PFSK-1 (cell line): ENCODE measurements around the gene SLC44A5.

ENCODE experiments used
- FOXP2 ChIP-seq: optimal IDR thresholded peaks from 2 replicates; pipeline ENCODE3; 2011; ENCODE audit warnings: borderline replicate concordance, control low read depth, inconsistent platforms; ENCODE audit not compliant: insufficient read depth; ENCODE audit errors: extremely low read length, extremely low read depth
- POLR2AphosphoS5 ChIP-seq: IDR thresholded peaks from 2 replicates; pipeline ENCODE4 v1.6.1; 2012; ENCODE audit warnings: low read depth, mild to moderate bottlenecking, control low read depth, low read length, moderate library complexity
- SIN3A ChIP-seq: IDR thresholded peaks from 2 replicates; pipeline ENCODE4 v1.6.1; 2012; ENCODE audit warnings: mild to moderate bottlenecking, low read length, moderate library complexity, borderline replicate concordance; ENCODE audit not compliant: insufficient read depth
- TAF1 ChIP-seq: IDR thresholded peaks from 2 replicates; pipeline ENCODE4 v1.6.1; 2012; ENCODE audit warnings: low read length, control low read depth, borderline replicate concordance; ENCODE audit not compliant: insufficient read depth
- TF ChIP-seq, protein P1 (sequence below), 2 experiments: IDR thresholded peaks; 2 replicates each; pipeline versions ENCODE4 v1.6.1 to v1.8.0; 2011 to 2012; ENCODE audit warnings: low read depth in 2 of 2, low read length in 2 of 2, control low read depth in 1 of 2, inconsistent platforms in 1 of 2, mild to moderate bottlenecking in 1 of 2, moderate library complexity in 1 of 2; ENCODE audit not compliant: insufficient read depth in 1 of 2

The SLC44A5 gene

DNA sequence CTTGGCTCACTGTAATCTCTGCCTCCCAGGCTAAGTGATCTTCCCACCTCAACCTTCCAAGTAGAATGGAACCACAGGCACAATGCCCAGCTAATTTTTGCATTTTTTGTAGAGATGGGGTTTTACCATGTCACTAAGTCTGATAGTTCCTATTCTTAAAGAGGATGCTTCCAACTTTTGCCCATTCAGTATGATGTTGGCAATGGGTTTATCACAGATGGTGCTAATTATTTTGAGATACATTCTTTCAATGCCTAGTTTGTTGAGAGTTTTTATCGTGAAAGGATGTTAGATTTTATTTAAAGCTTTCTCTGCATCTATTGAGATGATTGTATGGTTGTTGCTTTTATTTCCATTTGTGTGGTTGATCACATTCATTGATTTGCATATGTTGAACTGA is 103.9 kb downstream of the SLC44A5 start:
- TF ChIP-seq POLR2AphosphoS5: no peak
- no peak for TF ChIP-seq TAF1
- TF ChIP-seq FOXP2: no peak
- TF ChIP-seq, protein P1, sequence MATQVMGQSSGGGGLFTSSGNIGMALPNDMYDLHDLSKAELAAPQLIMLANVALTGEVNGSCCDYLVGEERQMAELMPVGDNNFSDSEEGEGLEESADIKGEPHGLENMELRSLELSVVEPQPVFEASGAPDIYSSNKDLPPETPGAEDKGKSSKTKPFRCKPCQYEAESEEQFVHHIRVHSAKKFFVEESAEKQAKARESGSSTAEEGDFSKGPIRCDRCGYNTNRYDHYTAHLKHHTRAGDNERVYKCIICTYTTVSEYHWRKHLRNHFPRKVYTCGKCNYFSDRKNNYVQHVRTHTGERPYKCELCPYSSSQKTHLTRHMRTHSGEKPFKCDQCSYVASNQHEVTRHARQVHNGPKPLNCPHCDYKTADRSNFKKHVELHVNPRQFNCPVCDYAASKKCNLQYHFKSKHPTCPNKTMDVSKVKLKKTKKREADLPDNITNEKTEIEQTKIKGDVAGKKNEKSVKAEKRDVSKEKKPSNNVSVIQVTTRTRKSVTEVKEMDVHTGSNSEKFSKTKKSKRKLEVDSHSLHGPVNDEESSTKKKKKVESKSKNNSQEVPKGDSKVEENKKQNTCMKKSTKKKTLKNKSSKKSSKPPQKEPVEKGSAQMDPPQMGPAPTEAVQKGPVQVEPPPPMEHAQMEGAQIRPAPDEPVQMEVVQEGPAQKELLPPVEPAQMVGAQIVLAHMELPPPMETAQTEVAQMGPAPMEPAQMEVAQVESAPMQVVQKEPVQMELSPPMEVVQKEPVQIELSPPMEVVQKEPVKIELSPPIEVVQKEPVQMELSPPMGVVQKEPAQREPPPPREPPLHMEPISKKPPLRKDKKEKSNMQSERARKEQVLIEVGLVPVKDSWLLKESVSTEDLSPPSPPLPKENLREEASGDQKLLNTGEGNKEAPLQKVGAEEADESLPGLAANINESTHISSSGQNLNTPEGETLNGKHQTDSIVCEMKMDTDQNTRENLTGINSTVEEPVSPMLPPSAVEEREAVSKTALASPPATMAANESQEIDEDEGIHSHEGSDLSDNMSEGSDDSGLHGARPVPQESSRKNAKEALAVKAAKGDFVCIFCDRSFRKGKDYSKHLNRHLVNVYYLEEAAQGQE (IDR thresholded peaks at IDR 0.05; ENCODE audit: insufficient read depth in 1 of 2, low read depth in 2 of 2, low read length in 2 of 2): no peak

- TF ChIP-seq, protein P1 (IDR thresholded peaks at IDR 0.05; ENCODE audit: insufficient read depth in 1 of 2, low read depth in 2 of 2, low read length in 2 of 2): no peak
- TF ChIP-seq TAF1: no peak
- no peak for TF ChIP-seq FOXP2
- no peak for TF ChIP-seq POLR2AphosphoS5
- TF ChIP-seq SIN3A: no peak
Observed at GRCh38 chr1:75503221-75503974, 107.5 kb downstream of the SLC44A5 start.

- TF ChIP-seq, protein P1 (IDR thresholded peaks at IDR 0.05; ENCODE audit: insufficient read depth in 1 of 2, low read depth in 2 of 2, low read length in 2 of 2): no peak
- TF ChIP-seq TAF1: no peak
- no peak for TF ChIP-seq POLR2AphosphoS5
- no peak for TF ChIP-seq SIN3A
- TF ChIP-seq FOXP2: no peak
Observed at GRCh38 chr1:75502776-75503175, 108.1 kb downstream of the SLC44A5 start.

DNA sequence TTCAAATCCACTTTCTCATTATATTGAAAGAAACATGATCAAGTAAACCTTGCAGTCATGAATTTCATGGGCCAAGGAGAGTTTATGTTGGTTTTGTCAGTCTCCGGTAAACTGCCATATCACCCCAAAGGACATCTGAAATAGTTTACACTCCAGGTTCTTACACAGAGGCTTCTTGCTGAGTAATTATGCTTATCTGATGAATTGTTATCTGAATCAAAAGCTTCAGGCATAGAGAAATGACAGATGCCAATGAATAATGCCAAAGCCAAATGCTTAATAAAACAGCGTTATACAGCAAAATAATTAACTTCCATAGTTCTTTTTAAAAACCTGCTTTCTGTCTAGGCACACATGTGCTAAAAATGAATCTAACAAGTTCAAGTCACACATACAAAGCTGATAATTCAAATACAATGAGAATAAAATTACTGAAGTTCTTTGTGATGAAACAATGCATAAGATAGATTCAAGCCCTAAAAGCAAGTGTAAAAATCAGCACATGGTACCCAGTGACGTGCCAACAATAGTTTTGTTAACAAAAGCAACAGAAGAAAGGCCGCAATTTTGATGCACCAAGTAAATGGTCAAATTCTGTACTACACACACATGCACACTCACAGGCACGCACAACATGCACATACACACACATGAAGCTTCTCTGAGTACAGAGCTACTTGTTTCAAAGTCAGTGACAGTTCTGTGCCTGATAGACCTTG is 109.2 kb downstream of the SLC44A5 start:
- TF ChIP-seq FOXP2 (no peak), SIN3A (no peak), POLR2AphosphoS5 (no peak), TAF1 (no peak)
- TF ChIP-seq, protein P1 (IDR thresholded peaks at IDR 0.05; ENCODE audit: insufficient read depth in 1 of 2, low read depth in 2 of 2, low read length in 2 of 2): no peak
